Measurements from ENCODE around the gene INPP4B. TPM values are rescaled to one million over a fixed set of nuclear protein-coding genes. Genes with fewer than 3 reads are reported as not detected.

The INPP4B gene
- total and polyA plus RNA-seq, 9 donors: 1.7 to 14.7 (median 10.7) TPM

DNA sequence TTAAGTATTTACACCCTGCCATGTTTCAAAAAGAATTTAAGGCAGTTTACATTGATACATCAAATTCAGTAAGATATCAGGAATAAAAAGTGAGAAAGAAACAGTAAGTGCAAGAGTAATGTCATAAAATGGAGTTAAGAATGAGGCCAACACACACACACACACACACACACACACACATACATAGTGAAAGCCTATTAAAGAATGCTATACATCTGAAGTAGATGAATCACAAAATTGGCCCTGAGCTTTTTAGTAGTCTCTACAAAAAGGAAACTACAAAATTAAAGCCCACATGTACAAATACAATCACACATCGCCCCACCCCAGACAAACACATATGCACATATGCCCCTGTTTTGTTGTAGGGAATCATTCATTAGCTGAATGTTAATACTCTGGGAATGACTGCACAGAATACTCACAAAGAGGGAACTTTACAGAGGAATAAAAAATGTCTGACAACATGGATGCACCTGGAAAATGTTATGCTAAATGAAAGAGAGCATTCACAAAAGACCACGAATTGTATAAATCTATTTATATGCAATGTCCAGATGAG lies 780.9 kb downstream of the INPP4B start:
- Histone ChIP-seq H3K4me3 (no peak overlapping the region), H3K9me3 (no peaks in the 10 kb centered on the region), H3K27ac (no peak overlapping the region), H3K36me3 (no peaks in the 10 kb centered on the region), H3K4me1 (ENCODE audit: insufficient read depth) (no peaks in the 10 kb centered on the region), H3K27me3 (no peaks in the 10 kb centered on the region)
- intact Hi-C loops (cut with DNase I): no loop called here
- DNase-seq: no peak
- TF ChIP-seq, protein P1, sequence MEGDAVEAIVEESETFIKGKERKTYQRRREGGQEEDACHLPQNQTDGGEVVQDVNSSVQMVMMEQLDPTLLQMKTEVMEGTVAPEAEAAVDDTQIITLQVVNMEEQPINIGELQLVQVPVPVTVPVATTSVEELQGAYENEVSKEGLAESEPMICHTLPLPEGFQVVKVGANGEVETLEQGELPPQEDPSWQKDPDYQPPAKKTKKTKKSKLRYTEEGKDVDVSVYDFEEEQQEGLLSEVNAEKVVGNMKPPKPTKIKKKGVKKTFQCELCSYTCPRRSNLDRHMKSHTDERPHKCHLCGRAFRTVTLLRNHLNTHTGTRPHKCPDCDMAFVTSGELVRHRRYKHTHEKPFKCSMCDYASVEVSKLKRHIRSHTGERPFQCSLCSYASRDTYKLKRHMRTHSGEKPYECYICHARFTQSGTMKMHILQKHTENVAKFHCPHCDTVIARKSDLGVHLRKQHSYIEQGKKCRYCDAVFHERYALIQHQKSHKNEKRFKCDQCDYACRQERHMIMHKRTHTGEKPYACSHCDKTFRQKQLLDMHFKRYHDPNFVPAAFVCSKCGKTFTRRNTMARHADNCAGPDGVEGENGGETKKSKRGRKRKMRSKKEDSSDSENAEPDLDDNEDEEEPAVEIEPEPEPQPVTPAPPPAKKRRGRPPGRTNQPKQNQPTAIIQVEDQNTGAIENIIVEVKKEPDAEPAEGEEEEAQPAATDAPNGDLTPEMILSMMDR (IDR thresholded peaks at IDR 0.05): no peak
- TF ChIP-seq POLR2A (IDR thresholded peaks at IDR 0.05) (no peak), EP300 (IDR thresholded peaks at IDR 0.05) (no peak)
- WGBS, 3 donors: 94 to 97% (median 97%) methylated on average over 2 of the region's 2 CpGs

DNA sequence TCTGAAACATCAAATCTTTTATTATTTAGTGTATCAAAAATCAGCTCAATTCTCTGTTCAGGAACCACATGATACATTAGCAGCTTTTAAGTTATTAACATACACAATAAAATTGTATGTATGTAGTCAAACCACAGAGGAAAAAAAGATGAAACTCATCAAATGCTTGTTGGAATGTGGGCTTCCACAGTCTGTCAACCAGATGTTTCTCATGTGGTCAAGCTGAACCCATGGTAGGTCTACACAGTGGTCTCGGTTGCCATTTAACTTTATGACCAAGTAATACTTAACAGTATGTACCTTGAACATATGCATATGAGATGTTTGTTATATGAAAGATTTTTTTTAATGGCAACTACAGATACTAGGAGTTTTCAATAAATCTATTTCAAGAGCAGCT lies 781.9 kb downstream of the INPP4B start:
- no peak for TF ChIP-seq EP300 (IDR thresholded peaks at IDR 0.05)
- no peak for TF ChIP-seq POLR2A (IDR thresholded peaks at IDR 0.05)
- TF ChIP-seq, protein P1 (IDR thresholded peaks at IDR 0.05): no peak
- no peak for DNase-seq

DNA sequence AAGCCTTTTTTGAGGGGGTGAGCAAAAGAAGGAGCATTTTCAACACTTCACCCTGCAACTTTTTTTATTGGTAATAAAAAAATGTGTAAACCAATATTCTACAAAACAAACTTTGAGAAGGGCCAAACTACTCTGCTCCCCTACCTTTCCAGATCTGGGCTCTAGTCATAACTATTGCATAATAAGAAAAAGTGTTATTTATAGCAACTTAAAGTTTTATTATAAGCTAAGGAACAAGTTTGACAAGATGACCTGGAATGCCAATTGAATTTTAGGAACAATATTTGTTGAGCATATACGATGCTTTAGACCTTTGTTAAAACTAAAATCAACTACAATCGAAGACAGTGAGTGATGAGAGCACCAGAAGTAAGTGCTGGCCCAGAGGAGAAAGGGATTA lies 800.1 kb downstream of the INPP4B start:
- 90 to 95% (median 92%) methylated on average over 2 of the region's 2 CpGs for WGBS, 3 donors
- DNase-seq: no peak
- intact Hi-C loops (cut with DNase I): no loop called here
- H3K9me3 ChIP-seq: no peaks in the 10 kb centered on the region
- H3K4me1 ChIP-seq (ENCODE audit: insufficient read depth): no peaks in the 10 kb centered on the region
- H3K27ac ChIP-seq: no peak overlapping the region
- no peaks in the 10 kb centered on the region for H3K27me3 ChIP-seq
- TF ChIP-seq POLR2A (IDR thresholded peaks at IDR 0.05) (no peak), EP300 (IDR thresholded peaks at IDR 0.05) (no peak)
- TF ChIP-seq, protein P1 (IDR thresholded peaks at IDR 0.05): no peak
- no peaks in the 10 kb centered on the region for H3K36me3 ChIP-seq
- H3K4me3 ChIP-seq: no peak overlapping the region

More for the DNA sequence above, 781.9 kb downstream of the INPP4B start:
- Histone ChIP-seq H3K36me3 (no peaks in the 10 kb centered on the region), H3K27ac (no peak overlapping the region), H3K4me1 (ENCODE audit: insufficient read depth) (no peaks in the 10 kb centered on the region), H3K4me3 (no peak overlapping the region), H3K27me3 (no peaks in the 10 kb centered on the region), H3K9me3 (no peaks in the 10 kb centered on the region)
- 84 to 92% (median 91%) methylated on average over 1 of the region's 1 CpG for WGBS, 3 donors
- intact Hi-C loops (cut with DNase I): no loop called here

DNA sequence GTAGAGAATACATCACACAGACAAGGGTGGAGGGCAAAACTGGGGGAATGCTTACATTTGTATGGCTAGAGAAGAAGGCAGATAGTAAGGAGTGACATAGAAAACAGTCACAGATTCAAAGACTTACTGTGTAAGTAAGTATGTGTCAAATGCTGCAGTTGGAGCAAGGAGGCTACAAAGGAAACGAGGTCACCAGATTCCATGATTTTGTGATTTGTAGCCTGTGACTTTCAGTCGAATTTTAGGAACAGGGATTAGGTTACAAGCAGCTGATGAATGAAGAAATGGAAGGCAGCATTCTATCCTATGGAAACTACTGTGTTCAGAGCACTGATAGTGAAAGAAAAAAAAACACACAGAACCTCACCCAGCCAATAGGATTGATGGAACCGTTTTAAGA lies 801.8 kb downstream of the INPP4B start:
- DNase-seq: no peak
- no peak overlapping the region for H3K4me3 ChIP-seq
- intact Hi-C loops (cut with DNase I): no loop called here
- no peaks in the 10 kb centered on the region for H3K4me1 ChIP-seq (ENCODE audit: insufficient read depth)
- H3K27ac ChIP-seq: no peak overlapping the region
- H3K27me3 ChIP-seq: no peaks in the 10 kb centered on the region
- WGBS, 3 donors: 34 to 50% (median 37%) methylated on average over 3 of the region's 3 CpGs
- no peaks in the 10 kb centered on the region for H3K9me3 ChIP-seq
- no peaks in the 10 kb centered on the region for H3K36me3 ChIP-seq
- TF ChIP-seq EP300 (IDR thresholded peaks at IDR 0.05) (no peak), POLR2A (IDR thresholded peaks at IDR 0.05) (no peak)
- TF ChIP-seq, protein P1 (IDR thresholded peaks at IDR 0.05): no peak

Measured in ovary (tissue), 9 donors.